Measurements from ENCODE around the gene GALNT9.
"Not testable (repeated sequence)": the region's sequence is repeated elsewhere in the genome, so short reads cannot be mapped to it uniquely, and the experiment has no call there.

GALNT9 gene

GRCh38 chr12:132329036-132329719 is at the start of gene GALNT9:
Gene GALNT9, minus strand, starts transcription at chr12:132329589. Its CDS starts 386 bp downstream, at chr12:132329203.
- Mint-ChIP-seq H3K9me3 (peaks cover 9% of the 10 kb centered on the region), H3K27ac (no peak within 1 kb of the TSS), H3K4me3 (no peak within 1 kb of the TSS), H3K27me3 (peaks cover 61% of the 10 kb centered on the region), H3K4me1 (ENCODE audit: low read depth) (peaks cover 8% of the 10 kb centered on the region), H3K36me3 (ENCODE audit: low read depth) (no peaks in the 10 kb centered on the region)
- intact Hi-C loops (cut with micrococcal nuclease), result no loop called here

DNA sequence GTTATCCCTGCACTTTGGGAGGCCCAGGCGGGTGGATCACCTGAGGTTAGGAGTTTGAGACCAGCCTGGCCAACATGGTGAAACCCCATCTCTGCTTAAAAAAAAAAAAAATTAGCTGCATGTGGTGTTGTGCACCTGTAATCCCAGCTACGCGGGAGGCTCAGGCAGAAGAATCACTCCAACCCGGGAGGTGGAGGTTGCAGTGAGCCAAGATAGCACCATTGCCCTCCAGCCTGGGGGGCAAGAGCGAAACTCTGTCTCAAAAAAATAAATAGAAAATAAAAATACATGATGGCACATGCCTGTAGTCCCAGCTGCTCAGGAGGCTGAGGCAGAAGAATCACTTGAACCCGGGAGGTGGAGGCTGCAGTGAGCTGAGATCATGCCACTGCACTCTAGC is 49.7 kb upstream of the GALNT9 start:
- intact Hi-C loops (cut with micrococcal nuclease); H3K4me3 Mint-ChIP-seq; H3K36me3 Mint-ChIP-seq (ENCODE audit: low read depth); H3K9me3 Mint-ChIP-seq; H3K4me1 Mint-ChIP-seq (ENCODE audit: low read depth); H3K27ac Mint-ChIP-seq: not testable (repeated sequence)
- peaks cover 37% of the 10 kb centered on the region for H3K27me3 Mint-ChIP-seq

DNA sequence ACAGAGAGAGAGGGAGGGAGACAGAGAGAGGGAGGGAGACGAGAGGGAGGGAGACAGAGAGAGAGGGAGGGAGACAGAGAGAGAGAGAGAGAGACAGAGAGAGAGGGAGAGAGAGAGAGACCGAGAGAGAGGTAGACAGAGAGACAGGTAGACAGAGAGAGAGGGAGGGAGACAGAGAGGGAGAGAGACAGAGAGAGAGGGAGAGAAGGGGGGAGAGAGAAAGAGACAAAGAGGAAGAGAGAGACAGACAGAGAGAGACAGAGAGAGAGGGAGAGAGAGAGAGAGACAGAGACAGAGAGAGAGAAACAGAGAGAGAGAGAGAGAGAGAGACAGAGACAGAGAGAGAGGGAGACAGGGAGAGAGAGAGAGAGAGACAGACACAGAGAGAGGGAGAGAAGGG is 47.8 kb upstream of the GALNT9 start:
- Mint-ChIP-seq H3K9me3 (no peaks in the 10 kb centered on the region), H3K36me3 (ENCODE audit: low read depth) (no peaks in the 10 kb centered on the region), H3K27ac (no peak overlapping the region), H3K4me3 (no peak overlapping the region), H3K27me3 (peaks cover 50% of the 10 kb centered on the region), H3K4me1 (ENCODE audit: low read depth) (no peaks in the 10 kb centered on the region)
- intact Hi-C loops (cut with micrococcal nuclease), result no loop called here

- intact Hi-C loops (cut with micrococcal nuclease), result no loop called here
- H3K27ac Mint-ChIP-seq, result no peak overlapping the region
- H3K4me3 Mint-ChIP-seq, result no peak overlapping the region
- H3K9me3 Mint-ChIP-seq, result no peaks in the 10 kb centered on the region
- no peaks in the 10 kb centered on the region for H3K4me1 Mint-ChIP-seq (ENCODE audit: low read depth)
- no peaks in the 10 kb centered on the region for H3K36me3 Mint-ChIP-seq (ENCODE audit: low read depth)
- peaks cover 54% of the 10 kb centered on the region for H3K27me3 Mint-ChIP-seq
Measured at GRCh38 chr12:132376464-132376830, 47.1 kb upstream of the GALNT9 start.

DNA sequence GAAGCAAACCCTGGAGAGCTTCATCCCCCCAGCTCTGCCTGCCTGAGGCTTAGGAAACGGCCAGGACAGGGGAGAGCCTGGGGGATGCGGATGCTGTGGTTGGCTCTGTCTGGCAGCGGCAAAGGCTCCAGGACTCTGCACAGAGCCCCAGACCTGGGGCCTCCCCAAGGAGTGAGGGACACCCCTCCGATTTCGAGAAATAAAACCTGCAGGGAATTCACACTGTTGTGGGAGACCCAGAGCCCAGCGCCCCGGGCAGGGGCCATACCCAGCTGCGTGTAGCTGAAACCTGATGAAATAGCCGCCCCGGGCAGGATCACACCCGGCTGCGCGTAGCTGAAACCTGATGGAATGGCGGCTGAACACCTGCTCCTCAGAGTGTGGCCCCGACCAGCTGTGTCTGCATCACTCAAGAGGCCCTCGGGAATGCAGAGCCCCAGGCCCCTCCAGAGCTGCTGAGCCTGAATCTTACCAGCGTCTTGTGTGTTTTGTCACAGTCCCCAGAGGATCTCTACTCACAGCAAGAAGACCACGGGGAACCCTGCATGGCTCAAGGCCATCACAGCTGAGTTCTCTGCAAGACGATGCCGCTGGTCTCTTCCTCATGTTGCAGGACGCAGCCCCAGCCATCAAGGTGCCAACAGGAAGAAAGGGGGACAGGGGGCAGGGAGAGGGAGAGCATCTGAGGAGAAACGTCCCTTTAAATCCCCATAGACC is 46.5 kb upstream of the GALNT9 start:
- no peak overlapping the region for H3K27ac Mint-ChIP-seq
- peaks cover 58% of the 10 kb centered on the region for H3K27me3 Mint-ChIP-seq
- H3K4me3 Mint-ChIP-seq, result no peak overlapping the region
- intact Hi-C loops (cut with micrococcal nuclease), result no loop called here
- H3K36me3 Mint-ChIP-seq (ENCODE audit: low read depth), result no peaks in the 10 kb centered on the region
- no peaks in the 10 kb centered on the region for H3K4me1 Mint-ChIP-seq (ENCODE audit: low read depth)
- no peaks in the 10 kb centered on the region for H3K9me3 Mint-ChIP-seq

DNA sequence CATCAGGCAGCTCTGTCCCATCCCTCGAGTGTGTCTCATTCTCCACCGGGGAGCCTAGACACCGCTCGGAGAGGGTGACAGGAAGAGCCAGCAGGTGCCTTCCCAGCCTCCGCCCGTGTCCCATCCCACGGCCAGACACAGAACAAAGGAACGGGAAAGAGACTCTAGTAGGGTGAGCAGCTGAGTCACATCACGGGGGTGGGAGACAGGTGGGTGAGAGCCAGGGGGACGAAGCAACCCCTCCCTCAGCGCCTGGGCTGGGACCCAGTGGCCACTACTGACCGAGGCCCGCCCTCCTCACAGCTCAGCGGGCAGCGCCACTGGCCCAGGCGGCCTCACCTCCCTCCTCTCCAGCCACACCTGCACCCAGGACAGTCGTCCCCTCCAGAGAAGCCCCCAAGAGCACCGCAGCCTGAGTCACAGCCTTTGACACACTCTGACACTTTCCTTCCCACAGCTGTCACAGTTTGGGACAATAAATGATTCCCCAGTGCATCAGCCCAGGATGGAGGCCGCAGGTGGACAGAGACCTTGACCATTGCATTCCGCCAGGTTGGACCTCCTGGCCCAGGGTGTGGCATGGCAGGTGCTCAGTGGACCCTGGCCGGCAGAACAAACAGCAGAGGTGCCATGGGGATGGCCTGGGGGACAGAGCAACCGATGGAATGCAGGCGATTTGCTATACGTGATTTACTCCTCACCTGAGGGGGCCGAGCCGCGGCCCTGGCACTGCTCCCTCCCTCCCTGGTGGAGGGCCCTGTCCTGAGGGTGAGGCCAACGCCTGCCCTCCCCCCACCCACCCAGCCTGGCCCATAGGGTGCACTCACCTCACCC is 45.4 kb upstream of the GALNT9 start:
- H3K9me3 Mint-ChIP-seq, result no peaks in the 10 kb centered on the region
- peaks cover 68% of the 10 kb centered on the region for H3K27me3 Mint-ChIP-seq
- no peak overlapping the region for H3K4me3 Mint-ChIP-seq
- intact Hi-C loops (cut with micrococcal nuclease), result no loop called here
- H3K4me1 Mint-ChIP-seq (ENCODE audit: low read depth), result no peaks in the 10 kb centered on the region
- H3K27ac Mint-ChIP-seq, result no peak overlapping the region
- no peaks in the 10 kb centered on the region for H3K36me3 Mint-ChIP-seq (ENCODE audit: low read depth)

- no peaks in the 10 kb centered on the region for H3K4me1 Mint-ChIP-seq (ENCODE audit: low read depth)
- H3K4me3 Mint-ChIP-seq, result no peak overlapping the region
- intact Hi-C loops (cut with micrococcal nuclease), result no loop called here
- no peaks in the 10 kb centered on the region for H3K9me3 Mint-ChIP-seq
- no peak overlapping the region for H3K27ac Mint-ChIP-seq
- H3K27me3 Mint-ChIP-seq, result peaks cover 69% of the 10 kb centered on the region
- H3K36me3 Mint-ChIP-seq (ENCODE audit: low read depth), result no peaks in the 10 kb centered on the region
Measured at GRCh38 chr12:132373901-132374611, 44.7 kb upstream of the GALNT9 start.

- Mint-ChIP-seq H3K9me3 (no peaks in the 10 kb centered on the region), H3K4me3 (no peak overlapping the region), H3K27me3 (peaks cover 33% of the 10 kb centered on the region), H3K4me1 (ENCODE audit: low read depth) (no peaks in the 10 kb centered on the region), H3K36me3 (ENCODE audit: low read depth) (no peaks in the 10 kb centered on the region), H3K27ac (no peak overlapping the region)
- intact Hi-C loops (cut with micrococcal nuclease), result no loop called here
Measured at GRCh38 chr12:132367852-132368251, 38.5 kb upstream of the GALNT9 start.

- intact Hi-C loops (cut with micrococcal nuclease), result no loop called here
- Mint-ChIP-seq H3K9me3 (no peaks in the 10 kb centered on the region), H3K27me3 (peaks cover 28% of the 10 kb centered on the region), H3K27ac (no peak overlapping the region), H3K4me1 (ENCODE audit: low read depth) (no peaks in the 10 kb centered on the region), H3K36me3 (ENCODE audit: low read depth) (no peaks in the 10 kb centered on the region), H3K4me3 (no peak overlapping the region)
Measured at GRCh38 chr12:132367071-132367851, 37.9 kb upstream of the GALNT9 start.

DNA sequence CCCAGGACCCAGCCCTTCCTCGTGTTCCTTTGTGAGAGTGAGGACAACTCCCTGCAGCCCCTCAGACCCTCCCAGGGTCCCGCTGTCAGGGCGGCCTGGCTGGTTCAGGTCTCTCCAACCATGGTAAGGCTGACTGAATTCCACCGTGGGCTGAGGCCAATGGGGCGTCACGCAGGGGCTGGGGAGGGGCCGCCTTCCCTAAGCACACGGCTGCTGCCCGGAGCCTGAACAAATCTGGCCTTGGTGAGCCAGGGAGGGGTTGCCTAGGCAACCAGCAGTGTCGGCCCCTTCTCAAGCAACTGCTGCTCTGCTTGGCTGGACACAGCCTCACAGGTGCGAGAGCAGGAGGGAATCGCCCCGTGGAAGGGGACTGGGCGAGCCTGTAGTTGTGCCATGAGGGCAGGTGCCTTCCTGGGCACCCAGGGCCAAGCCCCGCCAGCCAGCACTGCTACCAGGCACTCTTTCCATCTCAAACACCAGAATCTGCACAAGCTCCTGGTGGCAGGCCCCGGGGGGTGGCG is 37.0 kb upstream of the GALNT9 start:
- Mint-ChIP-seq H3K9me3 (no peaks in the 10 kb centered on the region), H3K4me1 (ENCODE audit: low read depth) (no peaks in the 10 kb centered on the region), H3K4me3 (no peak overlapping the region), H3K27ac (no peak overlapping the region), H3K36me3 (ENCODE audit: low read depth) (no peaks in the 10 kb centered on the region), H3K27me3 (peaks cover 22% of the 10 kb centered on the region)
- intact Hi-C loops (cut with micrococcal nuclease), result no loop called here

GRCh38 chr12:132365226-132365625 is 35.8 kb upstream of the GALNT9 start:
- intact Hi-C loops (cut with micrococcal nuclease), result no loop called here
- Mint-ChIP-seq H3K36me3 (ENCODE audit: low read depth) (no peaks in the 10 kb centered on the region), H3K27ac (no peak overlapping the region), H3K4me3 (no peak overlapping the region), H3K4me1 (ENCODE audit: low read depth) (no peaks in the 10 kb centered on the region), H3K9me3 (peaks cover 2% of the 10 kb centered on the region), H3K27me3 (peaks cover 12% of the 10 kb centered on the region)

DNA sequence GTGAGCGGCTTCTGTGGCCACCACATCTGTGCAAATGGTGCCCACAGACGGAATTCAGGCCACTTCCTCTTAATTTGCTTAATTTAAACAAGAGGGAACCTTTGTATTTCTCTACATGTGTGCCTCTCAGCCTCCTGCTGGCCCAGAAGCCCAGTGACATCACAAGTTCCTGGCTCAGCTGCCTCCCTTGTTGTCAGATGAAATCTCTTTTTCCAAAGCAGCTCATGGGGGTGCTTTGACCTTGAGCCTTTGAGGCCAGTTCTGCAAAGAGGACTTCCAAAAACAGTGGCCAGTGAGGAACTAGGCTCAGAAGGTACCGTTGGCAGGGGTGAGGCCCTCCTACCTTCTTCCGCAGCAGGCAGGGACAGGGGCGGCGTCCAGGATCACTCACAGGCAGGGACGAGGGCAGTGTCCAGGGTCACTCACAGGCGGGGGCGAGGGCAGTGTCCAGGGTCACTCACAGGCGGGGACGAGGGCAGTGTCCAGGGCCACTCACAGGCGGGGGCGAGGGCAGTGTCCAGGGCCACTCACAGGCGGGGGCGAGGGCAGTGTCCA is 35.0 kb upstream of the GALNT9 start:
- Mint-ChIP-seq H3K36me3 (ENCODE audit: low read depth) (no peaks in the 10 kb centered on the region), H3K27me3 (peaks cover 8% of the 10 kb centered on the region), H3K4me1 (ENCODE audit: low read depth) (no peaks in the 10 kb centered on the region), H3K9me3 (peaks cover 10% of the 10 kb centered on the region), H3K27ac (no peak overlapping the region), H3K4me3 (no peak overlapping the region)
- intact Hi-C loops (cut with micrococcal nuclease), result no loop called here

Measured in dendritic cell treated with granulocyte-macrophage colony-stimulating factor and Interleukin-4, amounts not matched to agents 40 ng/mL and 50 ng/mL, for 4 days (primary cell).